ENCODE measurements around the gene CNOT6L. TPM values are rescaled to one million over a fixed set of nuclear protein-coding genes. Genes with fewer than 3 reads are reported as not detected.

Gene CNOT6L
- total RNA-seq, 1 donor from 2014 or later, result 22.1 TPM

DNA sequence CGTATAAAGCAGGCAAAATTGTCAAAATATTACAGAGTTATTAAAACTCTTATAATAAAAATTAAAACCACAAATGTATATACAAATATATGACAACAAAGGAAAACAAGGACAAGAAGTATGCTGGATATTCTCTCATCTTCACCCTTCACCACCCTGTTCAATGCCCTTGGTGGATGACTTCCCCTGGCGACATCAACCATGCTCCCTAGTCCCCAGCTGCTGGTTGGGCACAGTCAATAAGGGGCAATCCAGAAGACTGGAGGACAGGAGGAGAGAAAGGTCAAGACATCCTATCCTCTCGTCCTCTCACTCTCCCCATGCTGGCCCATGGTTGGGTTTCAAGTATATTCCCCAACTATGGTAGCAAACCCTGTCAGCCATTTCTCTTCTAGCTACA, 142.3 kb downstream of the CNOT6L start:
- Histone ChIP-seq H3K4me3 (no peak overlapping the region), H3K4me1 (no peaks in the 10 kb centered on the region), H3K9me3 (no peaks in the 10 kb centered on the region), H3K27ac (no peak overlapping the region), H3K27me3 (no peaks in the 10 kb centered on the region), H3K36me3 (no peaks in the 10 kb centered on the region)
- intact Hi-C loops (cut with DNase I), result no loop called here
- TF ChIP-seq, protein P1, sequence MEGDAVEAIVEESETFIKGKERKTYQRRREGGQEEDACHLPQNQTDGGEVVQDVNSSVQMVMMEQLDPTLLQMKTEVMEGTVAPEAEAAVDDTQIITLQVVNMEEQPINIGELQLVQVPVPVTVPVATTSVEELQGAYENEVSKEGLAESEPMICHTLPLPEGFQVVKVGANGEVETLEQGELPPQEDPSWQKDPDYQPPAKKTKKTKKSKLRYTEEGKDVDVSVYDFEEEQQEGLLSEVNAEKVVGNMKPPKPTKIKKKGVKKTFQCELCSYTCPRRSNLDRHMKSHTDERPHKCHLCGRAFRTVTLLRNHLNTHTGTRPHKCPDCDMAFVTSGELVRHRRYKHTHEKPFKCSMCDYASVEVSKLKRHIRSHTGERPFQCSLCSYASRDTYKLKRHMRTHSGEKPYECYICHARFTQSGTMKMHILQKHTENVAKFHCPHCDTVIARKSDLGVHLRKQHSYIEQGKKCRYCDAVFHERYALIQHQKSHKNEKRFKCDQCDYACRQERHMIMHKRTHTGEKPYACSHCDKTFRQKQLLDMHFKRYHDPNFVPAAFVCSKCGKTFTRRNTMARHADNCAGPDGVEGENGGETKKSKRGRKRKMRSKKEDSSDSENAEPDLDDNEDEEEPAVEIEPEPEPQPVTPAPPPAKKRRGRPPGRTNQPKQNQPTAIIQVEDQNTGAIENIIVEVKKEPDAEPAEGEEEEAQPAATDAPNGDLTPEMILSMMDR (IDR thresholded peaks at IDR 0.05), result no peak
- TF ChIP-seq POLR2AphosphoS5 (IDR thresholded peaks at IDR 0.05; ENCODE audit: insufficient read depth in 1 of 2, low read depth in 1 of 2) (no peak), POLR2A (IDR thresholded peaks at IDR 0.05) (no peak)
- no peak for DNase-seq (ENCODE audit: extremely low spot score in 2 of 2)

DNA sequence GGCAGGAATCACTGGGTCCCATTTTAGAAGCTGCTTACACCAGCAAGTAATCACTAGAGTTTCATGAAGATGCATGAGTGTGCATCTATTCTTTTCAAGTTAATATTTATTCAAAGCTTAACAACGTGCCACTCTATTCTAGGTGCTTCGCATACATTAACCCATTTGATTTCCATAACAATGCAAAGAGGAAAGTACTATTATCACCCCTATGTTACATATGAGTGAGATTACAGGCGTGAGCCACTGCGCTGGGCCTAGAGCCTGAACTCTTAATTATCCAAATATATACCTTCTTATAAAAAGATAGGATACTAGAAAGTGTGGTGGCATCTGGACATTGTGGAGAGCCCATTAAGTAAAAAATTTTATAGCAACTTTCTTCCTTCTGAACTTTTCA, 148.1 kb downstream of the CNOT6L start:
- TF ChIP-seq, protein P1 (IDR thresholded peaks at IDR 0.05), result no peak
- TF ChIP-seq POLR2A (IDR thresholded peaks at IDR 0.05) (no peak), POLR2AphosphoS5 (IDR thresholded peaks at IDR 0.05; ENCODE audit: insufficient read depth in 1 of 2, low read depth in 1 of 2) (no peak)
- intact Hi-C loops (cut with DNase I), result no loop called here
- H3K9me3 ChIP-seq, result no peaks in the 10 kb centered on the region

DNA sequence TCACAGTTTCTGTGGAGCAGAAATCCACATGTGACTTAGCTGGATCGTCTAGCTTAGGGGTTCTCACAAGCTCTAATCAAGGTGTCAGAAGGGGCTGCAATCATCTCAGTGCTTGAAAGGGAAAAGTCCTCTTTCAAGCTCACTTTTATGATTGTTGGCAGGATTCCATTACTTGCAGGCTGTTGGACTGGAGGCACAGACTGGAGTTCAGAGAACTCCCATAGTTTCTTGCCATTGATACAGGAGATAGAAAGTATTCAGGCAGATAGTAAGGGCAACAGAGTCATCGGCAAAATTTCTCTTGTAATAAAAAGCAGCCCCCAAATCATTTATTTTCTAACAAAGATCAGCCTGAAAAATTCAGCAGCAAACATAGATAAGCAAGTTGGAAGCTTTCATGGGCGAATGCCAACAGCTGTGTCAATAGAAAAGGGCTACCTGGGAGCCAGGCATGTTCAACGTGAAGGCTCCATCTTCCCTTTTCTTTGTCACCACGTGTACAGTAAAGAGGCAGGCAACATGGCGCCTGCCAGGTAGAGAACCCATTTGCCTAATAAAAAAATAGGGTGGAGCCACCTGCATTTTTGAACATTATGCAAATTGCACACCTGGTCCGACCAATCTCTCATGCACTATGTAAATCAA, 149.1 kb downstream of the CNOT6L start:
- Histone ChIP-seq H3K4me1 (no peaks in the 10 kb centered on the region), H3K9me3 (no peaks in the 10 kb centered on the region), H3K4me3 (no peak overlapping the region), H3K27me3 (no peaks in the 10 kb centered on the region), H3K27ac (no peak overlapping the region), H3K36me3 (no peaks in the 10 kb centered on the region)
- intact Hi-C loops (cut with DNase I), result no loop called here
- DNase-seq (ENCODE audit: extremely low spot score in 2 of 2), result no peak
- TF ChIP-seq, protein P1 (IDR thresholded peaks at IDR 0.05), result no peak

More for the DNA sequence above, 148.1 kb downstream of the CNOT6L start:
- Histone ChIP-seq H3K36me3 (no peaks in the 10 kb centered on the region), H3K4me1 (no peaks in the 10 kb centered on the region), H3K4me3 (no peak overlapping the region), H3K27me3 (no peaks in the 10 kb centered on the region), H3K27ac (no peak overlapping the region)
- no peak for DNase-seq (ENCODE audit: extremely low spot score in 2 of 2)

DNA sequence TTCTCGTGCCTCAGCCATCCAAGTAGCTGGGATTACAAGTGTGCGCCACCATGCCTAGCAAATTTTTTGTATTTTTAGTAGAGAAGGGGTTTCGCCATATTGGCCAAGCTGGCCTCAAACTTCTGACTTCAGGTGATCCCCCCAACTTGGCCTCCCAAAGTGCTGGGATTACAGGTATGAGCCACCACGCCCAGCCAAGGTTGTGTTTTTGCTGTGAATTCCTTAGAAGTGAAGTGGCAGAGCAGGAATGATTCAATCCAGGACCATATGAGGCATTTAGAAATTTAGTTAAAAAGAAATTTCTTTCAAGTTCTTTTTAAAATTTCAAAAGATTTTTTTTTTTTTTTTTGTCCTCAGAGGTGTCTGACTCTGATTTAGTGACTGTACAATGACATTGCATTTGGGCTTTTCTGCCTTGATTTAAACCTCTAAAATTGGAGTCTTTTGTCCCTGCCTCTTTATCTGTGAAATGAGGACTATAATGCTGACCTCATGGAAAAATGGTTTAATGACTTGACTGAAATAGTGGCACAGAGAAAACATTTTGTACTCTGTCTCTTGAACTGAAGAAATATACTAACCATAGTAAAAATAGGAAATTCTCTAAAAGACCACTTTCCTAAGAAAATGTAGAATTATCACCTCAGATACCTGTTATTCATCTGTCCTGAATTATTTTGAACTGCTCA, 153.6 kb downstream of the CNOT6L start:
- DNase-seq (ENCODE audit: extremely low spot score in 2 of 2), result no peak
- no peak overlapping the region for H3K27ac ChIP-seq
- H3K36me3 ChIP-seq, result no peaks in the 10 kb centered on the region
- H3K4me1 ChIP-seq, result no peaks in the 10 kb centered on the region
- no peaks in the 10 kb centered on the region for H3K9me3 ChIP-seq
- TF ChIP-seq, protein P1 (IDR thresholded peaks at IDR 0.05), result no peak
- TF ChIP-seq POLR2AphosphoS5 (IDR thresholded peaks at IDR 0.05; ENCODE audit: insufficient read depth in 1 of 2, low read depth in 1 of 2) (no peak), POLR2A (IDR thresholded peaks at IDR 0.05) (no peak)
- H3K27me3 ChIP-seq, result no peaks in the 10 kb centered on the region
- no peak overlapping the region for H3K4me3 ChIP-seq
- intact Hi-C loops (cut with DNase I), result no loop called here

Small RNA genes lying within 50 kb of the gene (small RNA-seq; reads per million reads assigned to genes)
- gene AC112225.1 (not detected), gene RF00612 (not detected)

Other genes starting within 250 kb of the CNOT6L start
- gene CXCL13, start 213.5 kb downstream of the CNOT6L start, total RNA-seq, result not detected
- gene MRPL1, start 43.5 kb upstream of the CNOT6L start, total RNA-seq, result 20.1 TPM
- 8.8 TPM for gene FRAS1, start 238.0 kb upstream of the CNOT6L start, total RNA-seq